GM12878 (cell line): ENCODE results near the gene PARK7. TPM values are rescaled to one million over a fixed set of nuclear protein-coding genes. Genes with fewer than 3 reads are reported as not detected.

Experiments
- ETV6 ChIP-seq, 2 experiments: fragments of 450-650 bp in 1 of 2; IDR thresholded peaks in 1 of 2; conservative IDR thresholded peaks in 1 of 2; 2 replicates each; pipeline ENCODE4 v1.6.1; 2014; ENCODE audit warnings: antibody characterized with exemption in 1 of 2, borderline replicate concordance in 1 of 2, low read depth in 1 of 2, mild to moderate bottlenecking in 1 of 2, moderate library complexity in 1 of 2
- NR2F1 ChIP-seq: fragments of 450-650 bp; conservative IDR thresholded peaks from 2 replicates; pipeline ENCODE4 v1.6.1; 2017; ENCODE audit warnings: mild to moderate bottlenecking
- RB1 ChIP-seq: fragments of 450-650 bp; formaldehyde crosslinking; IDR thresholded peaks from 2 replicates; pipeline ENCODE4 v1.6.1; 2017; ENCODE audit warnings: mild to moderate bottlenecking, borderline replicate concordance
- SMAD1 ChIP-seq: fragments of 450-650 bp; IDR thresholded peaks from 2 replicates; pipeline ENCODE4 v1.6.1; 2018; ENCODE audit warnings: mild to moderate bottlenecking, low read depth; ENCODE audit not compliant: partially characterized antibody
- SP1 ChIP-seq: IDR thresholded peaks from one replicate; pipeline ENCODE4 v1.6.1; 2011; ENCODE audit warnings: low read depth, low read length
- TAF1 ChIP-seq: IDR thresholded peaks from 2 replicates; pipeline ENCODE4 v1.6.1; 2011; ENCODE audit warnings: mild to moderate bottlenecking, low read depth, low read length, borderline replicate concordance
- TCF3 ChIP-seq: IDR thresholded peaks from 2 replicates; pipeline ENCODE4 v1.6.1; 2012; ENCODE audit warnings: low read depth, mild to moderate bottlenecking, low read length, borderline replicate concordance; ENCODE audit not compliant: insufficient read depth
- polyA plus RNA-seq, 11 experiments: library from polyadenylated mRNA; depleted of rRNA in 4 of 11; unstranded in 6 of 11; stranded (reverse) in 5 of 11; fragments of >200 nt; fragmentation: Nextera tagmentation in 4 of 11; fragmentation: Illumina TruSeq in 1 of 11; extraction: Ambion mirVana in 4 of 11; extraction: Trizol in 1 of 11; gene quantifications; 1 replicate in 1 of 11; 2 replicates in 10 of 11; pipeline versions ENCODE4 v1.2.1 to v1.2.3, GENCODE V29; 2011 to 2016; ENCODE audit warnings: inconsistent platforms in 2 of 11, missing spikeins in 2 of 11, low read depth in 1 of 11
- total RNA-seq, 4 experiments: library from RNA; depleted of rRNA in 3 of 4; stranded (reverse); fragments of >200 nt in 3 of 4; fragmentation: Illumina TruSeq in 1 of 4; extraction: Trizol in 1 of 4; gene quantifications; 2 replicates each; pipeline versions ENCODE4 v1.2.1 to v1.2.3, GENCODE V29; 2013 to 2021
- TF ChIP-seq, protein P1 (sequence below): IDR thresholded peaks from 2 replicates; pipeline ENCODE4 v1.6.1; 2012; ENCODE audit warnings: mild to moderate bottlenecking, low read depth, low read length
- TF ChIP-seq, protein P2 (sequence below): fragments of 450-650 bp; IDR thresholded peaks from 2 replicates; pipeline ENCODE4 v1.6.1; 2018; ENCODE audit warnings: borderline replicate concordance, mild to moderate bottlenecking; ENCODE audit not compliant: partially characterized antibody
- TF ChIP-seq, protein P3 (sequence below): fragments of 150-350 bp; IDR thresholded peaks from 2 replicates; pipeline ENCODE4 v1.6.1; 2014; ENCODE audit warnings: mild to moderate bottlenecking, low read depth, low read length
- TF ChIP-seq, protein P4 (sequence below): IDR thresholded peaks from 2 replicates; pipeline ENCODE4 v1.6.1; 2012; ENCODE audit warnings: low read depth, low read length, improper control_type of control experiment
- TF ChIP-seq, protein P5 (sequence below): fragments of 450-650 bp; IDR thresholded peaks from 2 replicates; pipeline ENCODE4 v1.6.1; 2017; ENCODE audit warnings: mild to moderate bottlenecking
- TF ChIP-seq, protein P6 (sequence below): fragments of 450-650 bp; IDR thresholded peaks from 2 replicates; pipeline ENCODE4 v1.6.1; 2017; ENCODE audit warnings: borderline replicate concordance
- TF ChIP-seq, protein P7 (sequence below): IDR thresholded peaks from 2 replicates; pipeline ENCODE4 v1.6.1; 2011; ENCODE audit warnings: low read depth, mild to moderate bottlenecking, low read length, moderate library complexity, borderline replicate concordance; ENCODE audit errors: extremely low read depth

Gene PARK7
- total and polyA plus RNA-seq, 10 of the 15 experiments (the other 5 are each of a cell fraction or from before 2014, with no cell fraction given): 267 to 1,056 (median 495) TPM

DNA sequence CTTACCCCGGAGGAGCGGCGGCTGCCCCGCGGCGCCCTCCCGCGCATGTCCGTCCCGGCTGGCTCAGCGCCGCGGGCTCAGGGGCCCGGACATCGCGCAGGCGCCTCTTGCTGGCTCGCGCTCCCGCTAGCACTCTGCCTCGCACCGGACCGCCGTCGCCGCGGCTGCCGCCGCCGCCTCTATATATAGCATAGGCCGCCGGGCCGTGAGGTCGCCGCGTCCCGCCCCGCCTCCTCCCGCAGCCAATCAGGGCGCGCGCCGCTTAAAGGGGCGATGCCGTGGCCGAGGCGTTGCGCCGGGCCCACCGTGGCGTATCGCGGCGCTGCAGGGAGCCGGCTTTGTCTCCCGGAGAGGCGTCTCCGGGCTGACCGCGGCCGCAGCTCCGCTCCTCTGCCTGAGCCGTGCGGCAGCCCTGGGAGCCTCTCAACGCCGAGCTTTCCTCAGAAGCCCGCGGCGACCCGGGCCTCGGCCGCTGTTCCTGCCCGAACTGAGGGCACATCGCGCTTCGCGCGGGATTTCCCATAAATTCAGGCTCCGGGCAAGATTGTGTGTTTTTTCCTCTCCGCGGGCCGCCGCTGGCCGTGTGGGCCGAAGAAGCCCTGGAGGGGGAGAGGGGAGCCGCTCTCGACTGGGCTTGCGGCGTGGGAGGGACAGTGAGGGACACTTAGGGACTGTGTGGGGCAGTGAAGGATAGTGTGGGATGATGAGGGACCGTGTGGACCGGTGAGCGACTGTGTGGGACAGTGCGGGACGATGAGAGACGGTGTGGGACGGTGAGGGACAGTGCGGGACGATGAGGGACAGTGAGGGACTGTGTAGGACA is 64.9 kb downstream of the PARK7 start, which contains the start of gene ERRFI1 (continued):
- TF ChIP-seq, protein P1, sequence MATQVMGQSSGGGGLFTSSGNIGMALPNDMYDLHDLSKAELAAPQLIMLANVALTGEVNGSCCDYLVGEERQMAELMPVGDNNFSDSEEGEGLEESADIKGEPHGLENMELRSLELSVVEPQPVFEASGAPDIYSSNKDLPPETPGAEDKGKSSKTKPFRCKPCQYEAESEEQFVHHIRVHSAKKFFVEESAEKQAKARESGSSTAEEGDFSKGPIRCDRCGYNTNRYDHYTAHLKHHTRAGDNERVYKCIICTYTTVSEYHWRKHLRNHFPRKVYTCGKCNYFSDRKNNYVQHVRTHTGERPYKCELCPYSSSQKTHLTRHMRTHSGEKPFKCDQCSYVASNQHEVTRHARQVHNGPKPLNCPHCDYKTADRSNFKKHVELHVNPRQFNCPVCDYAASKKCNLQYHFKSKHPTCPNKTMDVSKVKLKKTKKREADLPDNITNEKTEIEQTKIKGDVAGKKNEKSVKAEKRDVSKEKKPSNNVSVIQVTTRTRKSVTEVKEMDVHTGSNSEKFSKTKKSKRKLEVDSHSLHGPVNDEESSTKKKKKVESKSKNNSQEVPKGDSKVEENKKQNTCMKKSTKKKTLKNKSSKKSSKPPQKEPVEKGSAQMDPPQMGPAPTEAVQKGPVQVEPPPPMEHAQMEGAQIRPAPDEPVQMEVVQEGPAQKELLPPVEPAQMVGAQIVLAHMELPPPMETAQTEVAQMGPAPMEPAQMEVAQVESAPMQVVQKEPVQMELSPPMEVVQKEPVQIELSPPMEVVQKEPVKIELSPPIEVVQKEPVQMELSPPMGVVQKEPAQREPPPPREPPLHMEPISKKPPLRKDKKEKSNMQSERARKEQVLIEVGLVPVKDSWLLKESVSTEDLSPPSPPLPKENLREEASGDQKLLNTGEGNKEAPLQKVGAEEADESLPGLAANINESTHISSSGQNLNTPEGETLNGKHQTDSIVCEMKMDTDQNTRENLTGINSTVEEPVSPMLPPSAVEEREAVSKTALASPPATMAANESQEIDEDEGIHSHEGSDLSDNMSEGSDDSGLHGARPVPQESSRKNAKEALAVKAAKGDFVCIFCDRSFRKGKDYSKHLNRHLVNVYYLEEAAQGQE: no peak
- peak; percentile 77 for TF ChIP-seq SP1
- TF ChIP-seq SMAD1: no peak
- no peak for TF ChIP-seq RB1
- TF ChIP-seq TCF3: no peak
- TF ChIP-seq, protein P2, sequence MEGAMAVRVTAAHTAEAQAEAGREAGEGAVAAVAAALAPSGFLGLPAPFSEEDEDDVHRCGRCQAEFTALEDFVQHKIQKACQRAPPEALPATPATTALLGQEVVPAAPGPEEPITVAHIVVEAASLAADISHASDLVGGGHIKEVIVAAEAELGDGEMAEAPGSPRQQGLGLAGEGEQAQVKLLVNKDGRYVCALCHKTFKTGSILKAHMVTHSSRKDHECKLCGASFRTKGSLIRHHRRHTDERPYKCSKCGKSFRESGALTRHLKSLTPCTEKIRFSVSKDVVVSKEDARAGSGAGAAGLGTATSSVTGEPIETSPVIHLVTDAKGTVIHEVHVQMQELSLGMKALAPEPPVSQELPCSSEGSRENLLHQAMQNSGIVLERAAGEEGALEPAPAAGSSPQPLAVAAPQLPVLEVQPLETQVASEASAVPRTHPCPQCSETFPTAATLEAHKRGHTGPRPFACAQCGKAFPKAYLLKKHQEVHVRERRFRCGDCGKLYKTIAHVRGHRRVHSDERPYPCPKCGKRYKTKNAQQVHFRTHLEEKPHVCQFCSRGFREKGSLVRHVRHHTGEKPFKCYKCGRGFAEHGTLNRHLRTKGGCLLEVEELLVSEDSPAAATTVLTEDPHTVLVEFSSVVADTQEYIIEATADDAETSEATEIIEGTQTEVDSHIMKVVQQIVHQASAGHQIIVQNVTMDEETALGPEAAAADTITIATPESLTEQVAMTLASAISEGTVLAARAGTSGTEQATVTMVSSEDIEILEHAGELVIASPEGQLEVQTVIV: no peak
- peak; percentile 47; the same call in 1 of the 2 replicates for TF ChIP-seq TAF1
- TF ChIP-seq, protein P3, sequence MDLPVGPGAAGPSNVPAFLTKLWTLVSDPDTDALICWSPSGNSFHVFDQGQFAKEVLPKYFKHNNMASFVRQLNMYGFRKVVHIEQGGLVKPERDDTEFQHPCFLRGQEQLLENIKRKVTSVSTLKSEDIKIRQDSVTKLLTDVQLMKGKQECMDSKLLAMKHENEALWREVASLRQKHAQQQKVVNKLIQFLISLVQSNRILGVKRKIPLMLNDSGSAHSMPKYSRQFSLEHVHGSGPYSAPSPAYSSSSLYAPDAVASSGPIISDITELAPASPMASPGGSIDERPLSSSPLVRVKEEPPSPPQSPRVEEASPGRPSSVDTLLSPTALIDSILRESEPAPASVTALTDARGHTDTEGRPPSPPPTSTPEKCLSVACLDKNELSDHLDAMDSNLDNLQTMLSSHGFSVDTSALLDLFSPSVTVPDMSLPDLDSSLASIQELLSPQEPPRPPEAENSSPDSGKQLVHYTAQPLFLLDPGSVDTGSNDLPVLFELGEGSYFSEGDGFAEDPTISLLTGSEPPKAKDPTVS: no peak
- TF ChIP-seq, protein P4, sequence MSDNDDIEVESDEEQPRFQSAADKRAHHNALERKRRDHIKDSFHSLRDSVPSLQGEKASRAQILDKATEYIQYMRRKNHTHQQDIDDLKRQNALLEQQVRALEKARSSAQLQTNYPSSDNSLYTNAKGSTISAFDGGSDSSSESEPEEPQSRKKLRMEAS: peak; percentile 84
- TF ChIP-seq, protein P5, sequence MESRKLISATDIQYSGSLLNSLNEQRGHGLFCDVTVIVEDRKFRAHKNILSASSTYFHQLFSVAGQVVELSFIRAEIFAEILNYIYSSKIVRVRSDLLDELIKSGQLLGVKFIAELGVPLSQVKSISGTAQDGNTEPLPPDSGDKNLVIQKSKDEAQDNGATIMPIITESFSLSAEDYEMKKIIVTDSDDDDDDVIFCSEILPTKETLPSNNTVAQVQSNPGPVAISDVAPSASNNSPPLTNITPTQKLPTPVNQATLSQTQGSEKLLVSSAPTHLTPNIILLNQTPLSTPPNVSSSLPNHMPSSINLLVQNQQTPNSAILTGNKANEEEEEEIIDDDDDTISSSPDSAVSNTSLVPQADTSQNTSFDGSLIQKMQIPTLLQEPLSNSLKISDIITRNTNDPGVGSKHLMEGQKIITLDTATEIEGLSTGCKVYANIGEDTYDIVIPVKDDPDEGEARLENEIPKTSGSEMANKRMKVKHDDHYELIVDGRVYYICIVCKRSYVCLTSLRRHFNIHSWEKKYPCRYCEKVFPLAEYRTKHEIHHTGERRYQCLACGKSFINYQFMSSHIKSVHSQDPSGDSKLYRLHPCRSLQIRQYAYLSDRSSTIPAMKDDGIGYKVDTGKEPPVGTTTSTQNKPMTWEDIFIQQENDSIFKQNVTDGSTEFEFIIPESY: 0 out of 2 replicates have a peak, but pooled peaks have one; percentile 55
- TF ChIP-seq NR2F1: peak; percentile 69
- TF ChIP-seq, protein P6, sequence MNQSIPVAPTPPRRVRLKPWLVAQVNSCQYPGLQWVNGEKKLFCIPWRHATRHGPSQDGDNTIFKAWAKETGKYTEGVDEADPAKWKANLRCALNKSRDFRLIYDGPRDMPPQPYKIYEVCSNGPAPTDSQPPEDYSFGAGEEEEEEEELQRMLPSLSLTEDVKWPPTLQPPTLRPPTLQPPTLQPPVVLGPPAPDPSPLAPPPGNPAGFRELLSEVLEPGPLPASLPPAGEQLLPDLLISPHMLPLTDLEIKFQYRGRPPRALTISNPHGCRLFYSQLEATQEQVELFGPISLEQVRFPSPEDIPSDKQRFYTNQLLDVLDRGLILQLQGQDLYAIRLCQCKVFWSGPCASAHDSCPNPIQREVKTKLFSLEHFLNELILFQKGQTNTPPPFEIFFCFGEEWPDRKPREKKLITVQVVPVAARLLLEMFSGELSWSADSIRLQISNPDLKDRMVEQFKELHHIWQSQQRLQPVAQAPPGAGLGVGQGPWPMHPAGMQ: no peak
- no peak for TF ChIP-seq ETV6 (conservative IDR thresholded peaks at IDR 0.05 in 1 of 2, IDR thresholded peaks at IDR 0.05 in 1 of 2; ENCODE audit: borderline replicate concordance in 1 of 2, low read depth in 1 of 2)
- TF ChIP-seq, protein P7, sequence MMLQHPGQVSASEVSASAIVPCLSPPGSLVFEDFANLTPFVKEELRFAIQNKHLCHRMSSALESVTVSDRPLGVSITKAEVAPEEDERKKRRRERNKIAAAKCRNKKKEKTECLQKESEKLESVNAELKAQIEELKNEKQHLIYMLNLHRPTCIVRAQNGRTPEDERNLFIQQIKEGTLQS: no peak
